GM12878 (cell line): ENCODE results near the gene HTRA3. TPM values are rescaled to one million over a fixed set of nuclear protein-coding genes. Genes with fewer than 3 reads are reported as not detected.

ENCODE experiments used
- ATAC-seq: fragments of 200-7000 bp; cut with Tn5 transposase; 3 replicates; pipeline ENCODE4 v1.9.1; 2020; ENCODE audit warnings: mild to moderate bottlenecking, moderate library complexity
- BruUV-seq: library from RNA; stranded (reverse); fragments of 400-500 nt; replicated peaks from 2 replicates; lab custom pipeline; 2021; lab: Mats Ljungman, UMichigan
- CTCF ChIA-PET: fragments of 300-600 bp; sonication (Branson Sonifier 250); formaldehyde crosslinking; extraction: SDS; loops from one replicate; lab custom pipeline; 2021; ENCODE audit warnings: inconsistent platforms; lab: Yijun Ruan, JAX
- POLR2A ChIA-PET: fragments of 350-600 bp; formaldehyde crosslinking; extraction: SDS; loops from one replicate; lab custom pipeline; 2021; ENCODE audit warnings: inconsistent platforms; lab: Charles Lee
- RAD21 ChIA-PET: fragments of 300-600 bp; sonication (Branson Sonifier 250); formaldehyde crosslinking; loops from one replicate; lab custom pipeline; 2023; ENCODE audit warnings: antibody characterized with exemption; ENCODE audit not compliant: unreplicated experiment; lab: Charles Lee
- SMC1A ChIA-PET: fragments of 300-600 bp; sonication (Branson Sonifier 250); formaldehyde crosslinking; loops from one replicate; lab custom pipeline; 2023; ENCODE audit not compliant: unreplicated experiment, uncharacterized antibody; lab: Charles Lee
- DNase-seq: peaks from one replicate; pipeline ENCODE4 v3.0.0-alpha.2; 2011; ENCODE audit warnings: low read depth, low spot score
- FAIRE-seq: peaks from 3 replicates; lab custom pipeline; 2011; peaks lifted over from hg19 to GRCh38; lab: Jason Lieb, UNC
- H2AFZ ChIP-seq: 2 replicates; pipeline ENCODE4 v1.6.0; 2011; ENCODE audit warnings: low read depth, low read length, control low read depth; ENCODE audit not compliant: control insufficient read depth
- H3K27ac ChIP-seq: 2 replicates; pipeline ENCODE4 v1.5.1; 2011; ENCODE audit warnings: control low read depth; ENCODE audit not compliant: control insufficient read depth, insufficient read depth
- H3K27me3 ChIP-seq, 2 experiments: replicated peaks in 1 of 2; 2 replicates each; pipeline versions ENCODE4 v1.6.0 to v1.6.1; 2011; ENCODE audit warnings: low read length in 1 of 2; ENCODE audit not compliant: control insufficient read depth in 2 of 2, insufficient read depth in 2 of 2
- H3K36me3 ChIP-seq, 2 experiments: 2 replicates each; pipeline ENCODE4 v1.5.1; 2011; ENCODE audit warnings: low read length in 1 of 2; ENCODE audit not compliant: control insufficient read depth in 2 of 2, insufficient read depth in 2 of 2
- H3K4me1 ChIP-seq: 2 replicates; pipeline ENCODE4 v1.6.1; 2011; ENCODE audit warnings: mild to moderate bottlenecking, low read length, moderate library complexity, mixed read lengths; ENCODE audit not compliant: control insufficient read depth, insufficient read depth
- H3K4me2 ChIP-seq: 2 replicates; pipeline ENCODE4 v1.6.0; 2011; ENCODE audit warnings: control low read depth; ENCODE audit not compliant: control insufficient read depth, insufficient read depth
- H3K4me3 ChIP-seq: fragments of 200-600 bp; sonication (generic); 2 replicates; pipeline ENCODE4 v1.5.1; 2016
- H3K79me2 ChIP-seq: 2 replicates; pipeline ENCODE4 v1.6.0; 2011; ENCODE audit warnings: low read length; ENCODE audit not compliant: control insufficient read depth, insufficient read depth
- H3K9ac ChIP-seq: 2 replicates; pipeline ENCODE4 v1.8.0; 2011; ENCODE audit warnings: low read length, control low read depth, mixed read lengths; ENCODE audit not compliant: control insufficient read depth, insufficient read depth
- H3K9me3 ChIP-seq: replicated peaks from 3 replicates; pipeline ENCODE4 v1.5.1; 2011; ENCODE audit warnings: mild to moderate bottlenecking, low read length; ENCODE audit not compliant: control insufficient read depth, insufficient read depth
- H4K20me1 ChIP-seq: 2 replicates; pipeline ENCODE4 v1.6.0; 2011; ENCODE audit not compliant: control insufficient read depth, insufficient read depth
- CEBPB ChIP-seq, 2 experiments: fragments of 150-350 bp in 1 of 2; IDR thresholded peaks; 2 replicates each; pipeline ENCODE4 v1.6.1; 2012 to 2014; ENCODE audit warnings: low read depth in 2 of 2, low read length in 2 of 2, borderline replicate concordance in 1 of 2, inconsistent platforms in 1 of 2
- MTA3 ChIP-seq: IDR thresholded peaks from 2 replicates; pipeline ENCODE4 v1.6.1; 2012; ENCODE audit warnings: low read length, inconsistent platforms, borderline replicate concordance
- RB1 ChIP-seq: fragments of 450-650 bp; formaldehyde crosslinking; IDR thresholded peaks from 2 replicates; pipeline ENCODE4 v1.6.1; 2017; ENCODE audit warnings: mild to moderate bottlenecking, borderline replicate concordance
- STAT3 ChIP-seq: IDR thresholded peaks from 2 replicates; pipeline ENCODE4 v1.6.1; 2011; ENCODE audit warnings: low read depth, low read length, improper control_type of control experiment
- WGBS: methylation state at CpG from one replicate; pipeline ENCODE4 v1.1.6; 2016; ENCODE audit warnings: low lambda C conversion rate; ENCODE audit not compliant: insufficient replicate concordance, insufficient coverage; ENCODE audit errors: missing lambda C conversion rate; 5-methylcytosine and 5-hydroxymethylcytosine counted together
- in situ Hi-C: fragments of 300-500 bp; cut with MboI; formaldehyde crosslinking; loops from 9 replicates; pipeline ENCODE4 v1.14.3; 2018; ENCODE audit warnings: mixed read lengths
- intact Hi-C: fragments of 100-400 bp; cut with micrococcal nuclease; formaldehyde crosslinking; loops from one replicate; pipeline ENCODE4 v1.14.2; 2022; ENCODE audit not compliant: unreplicated experiment
- polyA plus RNA-seq, 11 experiments: library from polyadenylated mRNA; depleted of rRNA in 4 of 11; unstranded in 6 of 11; stranded (reverse) in 5 of 11; fragments of >200 nt; fragmentation: Nextera tagmentation in 4 of 11; fragmentation: Illumina TruSeq in 1 of 11; extraction: Ambion mirVana in 4 of 11; extraction: Trizol in 1 of 11; gene quantifications; 1 replicate in 1 of 11; 2 replicates in 10 of 11; pipeline versions ENCODE4 v1.2.1 to v1.2.3, GENCODE V29; 2011 to 2016; ENCODE audit warnings: inconsistent platforms in 2 of 11, missing spikeins in 2 of 11, low read depth in 1 of 11
- total RNA-seq, 4 experiments: library from RNA; depleted of rRNA in 3 of 4; stranded (reverse); fragments of >200 nt in 3 of 4; fragmentation: Illumina TruSeq in 1 of 4; extraction: Trizol in 1 of 4; gene quantifications; 2 replicates each; pipeline versions ENCODE4 v1.2.1 to v1.2.3, GENCODE V29; 2013 to 2021
- TF ChIP-seq, protein P1 (sequence below): IDR thresholded peaks from 2 replicates; pipeline ENCODE4 v1.6.1; 2012; ENCODE audit warnings: mild to moderate bottlenecking, low read depth, low read length
- TF ChIP-seq, protein P2 (sequence below): fragments of 450-650 bp; IDR thresholded peaks from 2 replicates; pipeline ENCODE4 v1.6.1; 2018; ENCODE audit warnings: borderline replicate concordance, mild to moderate bottlenecking; ENCODE audit not compliant: partially characterized antibody
- TF ChIP-seq, protein P3 (sequence below): fragments of 450-650 bp; IDR thresholded peaks from 2 replicates; pipeline ENCODE4 v1.6.1; 2017; ENCODE audit warnings: mild to moderate bottlenecking, moderate library complexity

HTRA3 gene
- total and polyA plus RNA-seq, 10 of the 15 experiments (the other 5 are each of a cell fraction or from before 2014, with no cell fraction given): 0.04 to 1.2 (median 0.08) TPM; not detected in 7

DNA sequence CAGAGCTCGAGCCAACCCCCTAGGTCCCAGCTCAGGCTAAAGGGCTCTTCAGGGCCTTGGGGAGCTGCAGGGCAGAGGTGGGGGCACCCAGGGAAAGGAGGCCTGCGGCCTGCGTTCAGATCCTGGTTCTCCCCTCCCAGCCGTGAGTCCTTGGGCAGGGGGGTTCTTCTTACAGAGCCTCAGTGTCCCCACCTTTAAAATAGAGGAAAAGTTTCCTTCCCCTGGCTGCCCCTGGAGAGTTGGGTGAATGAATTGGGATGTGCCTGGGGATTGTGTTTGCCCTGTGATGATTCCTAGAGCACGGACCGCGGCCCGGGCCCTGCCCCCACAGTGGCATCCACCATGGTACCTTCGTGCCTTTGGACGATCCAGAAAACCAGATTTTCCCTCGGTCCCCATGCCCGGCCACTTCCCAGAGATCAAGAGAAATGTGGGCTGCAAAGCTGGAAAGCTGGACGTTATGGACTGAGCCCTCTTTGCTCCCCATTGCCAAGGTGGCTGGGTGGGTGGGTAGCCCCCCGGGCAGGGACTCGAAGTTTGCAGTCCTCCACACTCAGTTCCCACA lies 11.4 kb downstream of the HTRA3 start:
- Histone ChIP-seq H3K27me3 (peaks cover 0 to 4% of the 10 kb centered on the region in 2 experiments; a peak in 2 of 4 replicates), H3K4me1 (no peaks in the 10 kb centered on the region), H3K36me3 (no peaks in the 10 kb centered on the region), H2AFZ (no peak overlapping the region), H3K9ac (no peak overlapping the region), H3K9me3 (no peaks in the 10 kb centered on the region), H3K27ac (no peak overlapping the region), H3K4me3 (no peak overlapping the region), H3K79me2 (no peaks in the 10 kb centered on the region), H3K4me2 (no peak overlapping the region), H4K20me1 (no peaks in the 10 kb centered on the region)
- in situ Hi-C loops (no loop called here), intact Hi-C loops (no loop called here)
- FAIRE-seq (no peak), ATAC-seq (no peak), DNase-seq (no peak)
- RAD21 ChIA-PET: interaction anchor here (2.0 kb wide), 1 partner anchor 104 kb away, joined by 4 read pairs; no protein-coding TSS in a partner anchor
- WGBS: 14% methylated on average over 15 of the region's 15 CpGs
- TF ChIP-seq STAT3 (no peak), RB1 (no peak), CEBPB (IDR thresholded peaks at IDR 0.05; ENCODE audit: borderline replicate concordance in 1 of 2, low read depth in 2 of 2, low read length in 2 of 2) (no peak), MTA3 (no peak)
- TF ChIP-seq, protein P1, sequence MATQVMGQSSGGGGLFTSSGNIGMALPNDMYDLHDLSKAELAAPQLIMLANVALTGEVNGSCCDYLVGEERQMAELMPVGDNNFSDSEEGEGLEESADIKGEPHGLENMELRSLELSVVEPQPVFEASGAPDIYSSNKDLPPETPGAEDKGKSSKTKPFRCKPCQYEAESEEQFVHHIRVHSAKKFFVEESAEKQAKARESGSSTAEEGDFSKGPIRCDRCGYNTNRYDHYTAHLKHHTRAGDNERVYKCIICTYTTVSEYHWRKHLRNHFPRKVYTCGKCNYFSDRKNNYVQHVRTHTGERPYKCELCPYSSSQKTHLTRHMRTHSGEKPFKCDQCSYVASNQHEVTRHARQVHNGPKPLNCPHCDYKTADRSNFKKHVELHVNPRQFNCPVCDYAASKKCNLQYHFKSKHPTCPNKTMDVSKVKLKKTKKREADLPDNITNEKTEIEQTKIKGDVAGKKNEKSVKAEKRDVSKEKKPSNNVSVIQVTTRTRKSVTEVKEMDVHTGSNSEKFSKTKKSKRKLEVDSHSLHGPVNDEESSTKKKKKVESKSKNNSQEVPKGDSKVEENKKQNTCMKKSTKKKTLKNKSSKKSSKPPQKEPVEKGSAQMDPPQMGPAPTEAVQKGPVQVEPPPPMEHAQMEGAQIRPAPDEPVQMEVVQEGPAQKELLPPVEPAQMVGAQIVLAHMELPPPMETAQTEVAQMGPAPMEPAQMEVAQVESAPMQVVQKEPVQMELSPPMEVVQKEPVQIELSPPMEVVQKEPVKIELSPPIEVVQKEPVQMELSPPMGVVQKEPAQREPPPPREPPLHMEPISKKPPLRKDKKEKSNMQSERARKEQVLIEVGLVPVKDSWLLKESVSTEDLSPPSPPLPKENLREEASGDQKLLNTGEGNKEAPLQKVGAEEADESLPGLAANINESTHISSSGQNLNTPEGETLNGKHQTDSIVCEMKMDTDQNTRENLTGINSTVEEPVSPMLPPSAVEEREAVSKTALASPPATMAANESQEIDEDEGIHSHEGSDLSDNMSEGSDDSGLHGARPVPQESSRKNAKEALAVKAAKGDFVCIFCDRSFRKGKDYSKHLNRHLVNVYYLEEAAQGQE: no peak
- TF ChIP-seq, protein P2, sequence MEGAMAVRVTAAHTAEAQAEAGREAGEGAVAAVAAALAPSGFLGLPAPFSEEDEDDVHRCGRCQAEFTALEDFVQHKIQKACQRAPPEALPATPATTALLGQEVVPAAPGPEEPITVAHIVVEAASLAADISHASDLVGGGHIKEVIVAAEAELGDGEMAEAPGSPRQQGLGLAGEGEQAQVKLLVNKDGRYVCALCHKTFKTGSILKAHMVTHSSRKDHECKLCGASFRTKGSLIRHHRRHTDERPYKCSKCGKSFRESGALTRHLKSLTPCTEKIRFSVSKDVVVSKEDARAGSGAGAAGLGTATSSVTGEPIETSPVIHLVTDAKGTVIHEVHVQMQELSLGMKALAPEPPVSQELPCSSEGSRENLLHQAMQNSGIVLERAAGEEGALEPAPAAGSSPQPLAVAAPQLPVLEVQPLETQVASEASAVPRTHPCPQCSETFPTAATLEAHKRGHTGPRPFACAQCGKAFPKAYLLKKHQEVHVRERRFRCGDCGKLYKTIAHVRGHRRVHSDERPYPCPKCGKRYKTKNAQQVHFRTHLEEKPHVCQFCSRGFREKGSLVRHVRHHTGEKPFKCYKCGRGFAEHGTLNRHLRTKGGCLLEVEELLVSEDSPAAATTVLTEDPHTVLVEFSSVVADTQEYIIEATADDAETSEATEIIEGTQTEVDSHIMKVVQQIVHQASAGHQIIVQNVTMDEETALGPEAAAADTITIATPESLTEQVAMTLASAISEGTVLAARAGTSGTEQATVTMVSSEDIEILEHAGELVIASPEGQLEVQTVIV: no peak
- TF ChIP-seq, protein P3, sequence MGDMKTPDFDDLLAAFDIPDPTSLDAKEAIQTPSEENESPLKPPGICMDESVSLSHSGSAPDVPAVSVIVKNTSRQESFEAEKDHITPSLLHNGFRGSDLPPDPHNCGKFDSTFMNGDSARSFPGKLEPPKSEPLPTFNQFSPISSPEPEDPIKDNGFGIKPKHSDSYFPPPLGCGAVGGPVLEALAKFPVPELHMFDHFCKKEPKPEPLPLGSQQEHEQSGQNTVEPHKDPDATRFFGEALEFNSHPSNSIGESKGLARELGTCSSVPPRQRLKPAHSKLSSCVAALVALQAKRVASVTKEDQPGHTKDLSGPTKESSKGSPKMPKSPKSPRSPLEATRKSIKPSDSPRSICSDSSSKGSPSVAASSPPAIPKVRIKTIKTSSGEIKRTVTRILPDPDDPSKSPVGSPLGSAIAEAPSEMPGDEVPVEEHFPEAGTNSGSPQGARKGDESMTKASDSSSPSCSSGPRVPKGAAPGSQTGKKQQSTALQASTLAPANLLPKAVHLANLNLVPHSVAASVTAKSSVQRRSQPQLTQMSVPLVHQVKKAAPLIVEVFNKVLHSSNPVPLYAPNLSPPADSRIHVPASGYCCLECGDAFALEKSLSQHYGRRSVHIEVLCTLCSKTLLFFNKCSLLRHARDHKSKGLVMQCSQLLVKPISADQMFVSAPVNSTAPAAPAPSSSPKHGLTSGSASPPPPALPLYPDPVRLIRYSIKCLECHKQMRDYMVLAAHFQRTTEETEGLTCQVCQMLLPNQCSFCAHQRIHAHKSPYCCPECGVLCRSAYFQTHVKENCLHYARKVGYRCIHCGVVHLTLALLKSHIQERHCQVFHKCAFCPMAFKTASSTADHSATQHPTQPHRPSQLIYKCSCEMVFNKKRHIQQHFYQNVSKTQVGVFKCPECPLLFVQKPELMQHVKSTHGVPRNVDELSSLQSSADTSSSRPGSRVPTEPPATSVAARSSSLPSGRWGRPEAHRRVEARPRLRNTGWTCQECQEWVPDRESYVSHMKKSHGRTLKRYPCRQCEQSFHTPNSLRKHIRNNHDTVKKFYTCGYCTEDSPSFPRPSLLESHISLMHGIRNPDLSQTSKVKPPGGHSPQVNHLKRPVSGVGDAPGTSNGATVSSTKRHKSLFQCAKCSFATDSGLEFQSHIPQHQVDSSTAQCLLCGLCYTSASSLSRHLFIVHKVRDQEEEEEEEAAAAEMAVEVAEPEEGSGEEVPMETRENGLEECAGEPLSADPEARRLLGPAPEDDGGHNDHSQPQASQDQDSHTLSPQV: no peak
- POLR2A ChIA-PET: no interaction called here
- BruUV-seq: no TSS peak
- CTCF ChIA-PET: no interaction called here
- SMC1A ChIA-PET: no interaction called here
